ENCODE data around the gene SMARCA5.

The SMARCA5 gene

GRCh38 chr4:143538979-143539669, 25.6 kb downstream of the SMARCA5 start:
- DNase-seq: no peak

- DNase-seq: no peak
These were observed 26.1 kb downstream of the SMARCA5 start for GRCh38 chr4:143539670-143540023.

GRCh38 chr4:143549928-143550327, 36.4 kb downstream of the SMARCA5 start:
- DNase-seq: no peak

GRCh38 chr4:143554728-143555597, 41.5 kb downstream of the SMARCA5 start:
- no peak for DNase-seq

GRCh38 chr4:143555676-143556075, 42.2 kb downstream of the SMARCA5 start:
- no peak for DNase-seq

- no peak for DNase-seq
These were observed 44.8 kb downstream of the SMARCA5 start for GRCh38 chr4:143558286-143558685.

GRCh38 chr4:143558823-143559756, 45.6 kb downstream of the SMARCA5 start:
- DNase-seq: peak; percentile 74

- peak; percentile 31 for DNase-seq
These were observed 46.2 kb downstream of the SMARCA5 start for GRCh38 chr4:143559757-143560147.

- DNase-seq: no peak
These were observed 51.0 kb downstream of the SMARCA5 start for GRCh38 chr4:143564472-143564871.

- DNase-seq: no peak
These were observed 61.8 kb downstream of the SMARCA5 start for GRCh38 chr4:143575331-143575730.

GRCh38 chr4:143581331-143581946, 67.9 kb downstream of the SMARCA5 start:
- no peak for DNase-seq

GRCh38 chr4:143585548-143585947, 72.0 kb downstream of the SMARCA5 start:
- no peak for DNase-seq

- DNase-seq: no peak
These were observed 72.6 kb downstream of the SMARCA5 start for GRCh38 chr4:143586080-143586479.

GRCh38 chr4:143587703-143588102, 74.2 kb downstream of the SMARCA5 start:
- DNase-seq: no peak

GRCh38 chr4:143597276-143597675, 83.8 kb downstream of the SMARCA5 start:
- no peak for DNase-seq

GRCh38 chr4:143598816-143599215, 85.3 kb downstream of the SMARCA5 start:
- no peak for DNase-seq

GRCh38 chr4:143599827-143600226, 86.3 kb downstream of the SMARCA5 start:
- DNase-seq: no peak

GRCh38 chr4:143606480-143606879, 93.0 kb downstream of the SMARCA5 start:
- no peak for DNase-seq

All from NCI-H2171 treated with DMSO at 0.1 percent for 48 hours (cell line).